MM.1S (cell line): Measurements from ENCODE around the gene PTPRD.

Source experiments
- CTCF ChIP-seq: fragments of 300-600 bp; sonication (generic); IDR thresholded peaks from 2 replicates; pipeline ENCODE4 v1.5.1; 2016; ENCODE audit warnings: antibody characterized with exemption, low read length, mixed read lengths
- EZH2 ChIP-seq: fragments of 300-600 bp; sonication (generic); optimal IDR thresholded peaks from 2 replicates; pipeline ENCODE3; 2017; ENCODE audit warnings: low read depth, mild to moderate bottlenecking, antibody characterized with exemption, low read length, mixed read lengths
- EZH2phosphoT487 ChIP-seq: fragments of 300-600 bp; sonication (generic); IDR thresholded peaks from 2 replicates; pipeline ENCODE4 v1.6.1; 2018; ENCODE audit warnings: antibody characterized with exemption, low read length

GRCh38 chr9:8825585-8826147 is 1787.1 kb downstream of the PTPRD start:
- TF ChIP-seq EZH2phosphoT487 = no peak
- no peak for TF ChIP-seq CTCF
- TF ChIP-seq EZH2 = no peak
